ENCODE data around the gene AP5B1. TPM values are rescaled to one million over a fixed set of nuclear protein-coding genes. Genes with fewer than 3 reads are reported as not detected.

Gene AP5B1
- polyA plus RNA-seq, 1 experiment, result 2.6 TPM

DNA sequence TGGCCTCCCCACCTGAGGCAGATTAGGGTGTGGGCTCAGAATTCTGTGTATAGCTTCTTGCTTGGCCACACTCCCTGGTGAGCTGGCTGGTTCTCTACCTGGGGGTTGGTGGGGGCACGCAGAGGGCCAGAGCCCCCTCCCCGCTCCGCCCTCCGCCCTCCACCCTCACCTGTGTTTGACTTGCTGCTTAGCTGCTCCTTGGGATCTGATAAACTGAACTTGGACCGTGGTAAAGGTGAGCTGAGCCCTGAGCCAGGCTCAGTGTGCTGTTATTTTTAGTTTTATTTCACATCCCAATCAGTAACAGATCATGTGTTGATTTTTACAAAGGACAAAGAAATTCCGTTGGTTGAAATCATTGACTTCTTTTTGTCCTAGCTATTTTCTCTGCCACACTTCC lies 8.0 kb upstream of the AP5B1 start:
- Histone ChIP-seq H3K4me3 (ENCODE audit: low read depth, low read length) (no peak overlapping the region), H3K27me3 (ENCODE audit: control insufficient read depth, insufficient read depth, low read length) (peaks cover 71% of the 10 kb centered on the region), H3K27ac (ENCODE audit: low read depth, low read length) (no peak overlapping the region), H3K9me3 (ENCODE audit: control insufficient read depth, insufficient read depth, low read length) (no peaks in the 10 kb centered on the region; the same call in 1 of the 2 replicates)
- CTCF ChIA-PET, result interaction anchor here (0.9 to 1.2 kb wide), 2 partner anchors 9 to 77 kb away, joined by 5 to 7 read pairs; partner anchors contain the start of gene KAT5
- POLR2A ChIA-PET, result no interaction called here
- DNase-seq (ENCODE audit: low read depth, low spot score), result no peak
- no peak for TF ChIP-seq CTCF (IDR thresholded peaks at IDR 0.05; ENCODE audit: low read depth, low read length)

- ChIA-PET POLR2A (no interaction called here), CTCF (interaction anchor here (0.9 to 1.2 kb wide), 2 partner anchors 8 to 76 kb away, joined by 5 to 7 read pairs; partner anchors contain the start of gene KAT5)
- TF ChIP-seq CTCF (IDR thresholded peaks at IDR 0.05; ENCODE audit: low read depth, low read length), result no peak
Measured at GRCh38 chr11:65787649-65788622, 7.2 kb upstream of the AP5B1 start.

GRCh38 chr11:65786786-65787636 lies 6.2 kb upstream of the AP5B1 start, which contains the start of gene OVOL1:
TSS of gene OVOL1 (plus strand) at chr11:65787063. CDS start at chr11:65787374, 311 bp downstream.
- CTCF ChIA-PET, result no interaction called here
- H3K27ac ChIP-seq (ENCODE audit: low read depth, low read length), result no peak within 1 kb of the TSS
- H3K27me3 ChIP-seq (ENCODE audit: control insufficient read depth, insufficient read depth, low read length), result peaks cover 65% of the 10 kb centered on the region
- POLR2A ChIA-PET, result no interaction called here
- no peak for TF ChIP-seq CTCF (IDR thresholded peaks at IDR 0.05; ENCODE audit: low read depth, low read length)
- no peak for DNase-seq (ENCODE audit: low read depth, low spot score)
- H3K4me3 ChIP-seq (ENCODE audit: low read depth, low read length), result no peak within 1 kb of the TSS
- H3K9me3 ChIP-seq (ENCODE audit: control insufficient read depth, insufficient read depth, low read length), result no peaks in the 10 kb centered on the region; the same call in 1 of the 2 replicates

More at GRCh38 chr11:65787649-65788622, 7.2 kb upstream of the AP5B1 start:
- peaks cover 66% of the 10 kb centered on the region for H3K27me3 ChIP-seq (ENCODE audit: control insufficient read depth, insufficient read depth, low read length)
- H3K9me3 ChIP-seq (ENCODE audit: control insufficient read depth, insufficient read depth, low read length), result no peaks in the 10 kb centered on the region; the same call in 1 of the 2 replicates
- H3K4me3 ChIP-seq (ENCODE audit: low read depth, low read length), result no peak overlapping the region
- no peak for DNase-seq (ENCODE audit: low read depth, low spot score)
- H3K27ac ChIP-seq (ENCODE audit: low read depth, low read length), result no peak overlapping the region

GRCh38 chr11:65786008-65786785 lies 5.4 kb upstream of the AP5B1 start:
- Histone ChIP-seq H3K4me3 (ENCODE audit: low read depth, low read length) (no peak overlapping the region), H3K27ac (ENCODE audit: low read depth, low read length) (no peak overlapping the region), H3K27me3 (ENCODE audit: control insufficient read depth, insufficient read depth, low read length) (peaks cover 63% of the 10 kb centered on the region), H3K9me3 (ENCODE audit: control insufficient read depth, insufficient read depth, low read length) (no peaks in the 10 kb centered on the region; the same call in 1 of the 2 replicates)
- ChIA-PET POLR2A (no interaction called here), CTCF (no interaction called here)
- no peak for TF ChIP-seq CTCF (IDR thresholded peaks at IDR 0.05; ENCODE audit: low read depth, low read length)
- DNase-seq (ENCODE audit: low read depth, low spot score), result no peak

All from AG04450 (cell line).